NCI-H1092 treated with DMSO at 0.1 percent for 48 hours (cell line): ENCODE measurements around the gene QSOX2.

ENCODE experiments used
- DNase-seq: peaks from one replicate; lab custom pipeline; 2025; lab: John Stamatoyannopoulos, UW

The QSOX2 gene

DNA sequence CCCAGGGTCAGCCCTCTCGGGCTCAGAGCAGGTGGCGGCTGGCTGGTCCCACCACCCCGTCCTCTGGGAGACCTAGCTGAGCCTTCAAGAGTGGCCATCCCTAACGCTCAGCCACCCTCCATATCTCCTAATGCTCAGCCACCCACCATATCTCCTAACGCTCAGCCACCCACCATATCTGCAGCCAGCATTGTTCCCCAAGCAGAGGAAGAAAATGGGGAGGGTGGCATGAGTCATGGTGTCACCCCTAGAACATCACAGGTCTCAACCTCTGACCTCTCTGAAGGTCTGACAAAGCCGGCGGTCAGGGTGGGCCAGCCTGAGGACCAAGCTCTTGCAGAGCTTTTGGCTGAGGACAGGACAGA is 55.4 kb downstream of the QSOX2 start:
- no peak for DNase-seq

DNA sequence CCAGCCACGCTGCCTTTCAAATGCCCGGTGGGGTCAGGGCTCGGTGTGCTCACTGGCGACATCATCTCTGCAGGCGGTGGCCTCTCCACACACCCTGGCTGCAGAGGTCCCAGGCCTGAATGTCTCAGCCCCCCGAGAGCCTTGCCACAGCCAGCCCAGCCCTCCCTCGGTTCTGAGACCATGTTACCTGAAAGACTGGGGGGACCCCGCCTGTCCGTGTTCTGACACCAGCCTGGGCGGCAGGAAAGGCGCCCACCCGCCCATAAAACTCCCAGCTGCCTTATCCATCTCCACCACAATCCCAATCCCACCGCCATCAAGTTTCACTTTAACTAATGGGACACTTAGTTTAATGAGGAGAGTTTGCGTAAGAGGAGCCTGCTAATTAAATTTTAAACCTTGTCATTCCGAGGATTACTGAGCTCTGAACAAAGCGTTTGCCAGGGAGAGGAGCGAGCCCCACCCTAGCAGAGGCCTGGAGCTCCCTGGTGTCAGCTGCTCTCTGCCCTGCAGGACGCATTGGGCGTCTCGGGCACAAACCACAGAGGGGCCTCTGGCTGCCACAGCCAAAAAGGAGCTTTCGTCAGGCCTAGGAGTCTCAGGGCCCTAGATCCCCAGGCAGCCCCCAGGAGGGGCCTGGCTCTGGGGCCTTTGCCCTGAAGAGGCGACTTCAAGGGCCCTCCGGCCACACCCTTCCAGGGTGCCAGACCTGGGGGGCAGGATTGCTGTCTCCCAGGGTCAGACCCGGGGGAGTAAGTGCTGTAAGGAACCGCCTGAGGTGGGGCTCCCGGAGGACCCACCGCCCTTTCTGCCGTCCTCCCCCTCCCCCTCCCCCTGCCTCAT is 56.0 kb downstream of the QSOX2 start:
- DNase-seq: no peak

DNA sequence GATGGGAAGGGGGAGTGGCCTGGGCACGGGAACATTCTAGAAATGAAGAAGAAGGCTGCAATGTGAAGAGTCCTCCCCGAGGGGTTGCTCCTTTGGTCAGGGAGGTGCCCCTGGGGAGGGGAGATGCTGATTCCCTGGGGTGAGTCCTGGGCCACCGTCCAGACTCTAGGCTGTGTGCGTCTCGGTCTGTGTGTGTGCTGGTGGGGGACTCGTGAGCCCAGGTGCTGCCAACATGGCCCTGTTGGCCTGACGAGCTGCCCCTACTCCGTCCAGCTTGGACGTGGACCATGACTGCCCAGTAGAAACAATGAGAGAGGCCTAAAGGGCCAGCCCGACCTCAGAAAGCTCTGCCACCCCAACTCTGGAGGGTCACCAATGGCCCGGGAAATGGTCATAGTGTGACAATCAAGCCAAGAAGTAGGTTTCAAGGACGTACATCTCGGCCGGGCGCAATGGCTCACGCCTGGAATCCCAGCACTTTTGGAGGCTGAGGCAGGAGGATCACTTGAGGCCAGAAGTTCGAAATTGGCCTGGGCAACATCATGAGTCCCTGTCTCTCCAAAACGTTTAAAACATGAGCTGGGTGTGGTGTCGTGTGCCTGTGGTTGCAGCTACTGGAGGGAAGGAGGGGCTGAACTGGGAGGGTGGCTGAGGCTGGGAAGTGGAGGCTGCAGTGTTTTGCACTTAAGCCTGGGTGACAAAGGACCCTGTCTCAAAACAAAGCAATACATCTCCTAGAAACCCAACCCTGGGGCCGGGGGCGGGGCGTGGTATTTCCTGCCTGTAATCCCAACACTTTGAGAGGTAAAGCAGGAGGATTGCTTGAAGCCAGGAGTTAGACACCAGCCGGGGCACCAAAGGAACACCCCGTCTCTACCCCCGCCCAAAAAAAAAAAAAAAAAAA is 57.7 kb downstream of the QSOX2 start:
- no peak for DNase-seq

DNA sequence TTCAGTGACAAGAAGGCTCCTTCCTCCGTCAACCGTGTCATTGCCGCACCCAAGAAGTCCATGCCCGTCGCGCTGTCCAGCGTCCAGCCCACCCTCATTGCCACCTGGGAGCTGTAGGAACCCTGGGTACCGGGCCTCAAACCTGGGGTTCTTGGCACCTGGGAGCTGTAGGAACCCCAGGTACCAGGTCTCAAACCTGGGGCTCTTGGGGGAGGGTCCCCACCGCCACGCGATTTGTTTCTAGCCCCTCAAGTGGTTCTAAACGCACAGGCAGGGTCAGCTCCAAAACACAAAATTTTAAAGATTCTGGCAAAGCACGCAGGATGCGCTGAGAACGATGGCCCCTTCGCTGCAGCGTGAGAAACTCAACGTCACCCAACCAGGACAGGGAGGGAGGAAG is 58.4 kb downstream of the QSOX2 start:
- DNase-seq: no peak

GRCh38 chr9:136186386-136186785 is 59.2 kb downstream of the QSOX2 start:
- no peak for DNase-seq

DNA sequence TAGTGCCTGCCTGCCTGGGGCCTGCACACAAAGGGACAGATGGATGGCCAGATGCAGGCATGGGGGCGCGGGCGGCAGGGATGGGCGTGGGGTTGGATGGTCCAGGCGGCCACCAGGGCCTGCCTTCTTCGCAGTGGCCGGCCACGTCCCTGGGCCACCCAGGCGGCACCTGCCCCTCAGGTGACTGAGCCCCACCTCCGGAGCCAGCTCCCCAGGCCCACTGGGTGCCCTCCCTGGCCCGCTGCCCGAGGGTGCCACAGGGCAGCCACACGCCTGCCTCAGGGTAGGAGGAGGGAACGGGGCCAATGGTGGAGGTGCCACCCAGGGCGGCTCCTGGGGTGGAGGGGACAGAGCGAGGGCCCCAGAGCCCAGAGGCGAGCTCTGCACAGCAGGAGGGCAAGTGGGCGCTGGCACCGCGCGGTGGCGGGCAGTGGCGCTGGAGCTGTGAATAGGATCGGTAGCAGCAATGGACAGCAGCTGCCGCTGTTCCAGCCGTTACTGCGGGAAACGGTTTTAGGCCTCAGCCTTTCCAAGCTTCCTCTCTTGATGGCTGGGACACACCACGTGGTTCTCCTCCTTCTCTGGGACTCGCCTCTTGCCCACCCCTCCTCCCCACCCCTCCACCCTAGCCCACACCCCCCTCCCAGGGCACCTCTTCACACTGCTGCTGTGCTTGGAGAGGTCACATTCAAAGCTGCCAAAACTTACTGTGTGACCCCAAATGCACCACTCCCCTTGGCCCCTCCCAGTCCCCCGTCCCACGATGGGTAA is 59.8 kb downstream of the QSOX2 start:
- peak; percentile 26 for DNase-seq

- no peak for DNase-seq
Measured at GRCh38 chr9:136185066-136185465, 60.5 kb downstream of the QSOX2 start.

GRCh38 chr9:136182850-136183422 is 62.7 kb downstream of the QSOX2 start:
- DNase-seq: no peak

DNA sequence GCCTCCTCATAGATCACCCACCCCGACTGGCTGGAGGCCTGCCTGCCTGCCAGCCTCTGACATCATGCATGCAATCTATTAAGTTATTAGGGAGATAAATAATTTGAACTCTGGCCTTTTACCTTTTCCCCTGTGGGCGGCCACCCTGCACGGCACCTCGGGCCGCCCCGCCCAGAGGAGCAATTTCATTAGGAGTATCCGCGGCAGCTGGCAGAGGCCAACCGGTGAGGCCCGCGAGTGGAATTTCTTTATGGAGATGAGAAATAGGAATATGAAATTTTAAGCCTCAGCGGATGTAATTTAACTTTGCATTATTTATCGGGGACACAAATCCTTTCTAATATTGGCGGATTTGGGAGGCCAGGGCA is 63.2 kb downstream of the QSOX2 start:
- DNase-seq: no peak

- no peak for DNase-seq
Measured at GRCh38 chr9:136181784-136182419, 63.7 kb downstream of the QSOX2 start.

DNA sequence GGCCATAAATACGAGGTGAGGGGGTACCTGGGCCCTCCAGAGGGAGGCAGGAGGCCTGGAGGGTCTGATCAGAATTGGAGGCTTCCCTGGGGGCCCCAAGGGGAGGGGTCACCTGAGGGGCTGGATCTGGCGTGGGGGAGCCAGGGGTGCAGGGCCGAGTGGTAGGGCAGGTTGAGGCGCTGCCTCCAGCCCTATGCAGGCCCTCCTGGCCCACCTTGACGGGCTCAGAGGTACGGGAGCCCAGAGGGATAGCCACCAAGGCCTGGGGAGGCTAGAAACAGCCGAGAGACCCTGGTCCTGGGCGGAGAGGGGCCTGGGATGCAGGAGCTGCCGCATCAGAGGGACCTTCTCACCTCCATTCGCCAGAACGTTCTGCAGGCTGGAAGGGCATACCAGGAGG is 65.0 kb downstream of the QSOX2 start:
- no peak for DNase-seq

DNA sequence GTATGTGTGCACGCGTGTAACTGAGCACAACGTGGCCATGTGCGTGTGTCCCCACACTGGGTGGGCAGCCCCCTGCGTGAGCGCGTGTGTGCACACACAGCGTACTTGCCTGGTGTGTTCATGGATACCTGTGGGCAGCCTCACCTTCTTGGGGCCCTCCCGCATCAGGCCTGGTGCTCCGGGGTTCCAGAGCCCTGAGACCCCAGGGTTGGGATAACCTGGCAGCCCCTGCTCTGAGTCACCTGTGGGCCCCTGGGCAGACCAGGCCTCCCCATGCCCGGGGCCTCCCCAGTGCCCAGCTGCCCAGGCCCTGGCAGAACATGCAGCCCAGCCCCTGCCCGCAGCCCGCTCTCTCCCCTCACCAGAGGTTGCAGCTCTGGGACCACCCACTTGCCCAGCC is 65.9 kb downstream of the QSOX2 start:
- no peak for DNase-seq

DNA sequence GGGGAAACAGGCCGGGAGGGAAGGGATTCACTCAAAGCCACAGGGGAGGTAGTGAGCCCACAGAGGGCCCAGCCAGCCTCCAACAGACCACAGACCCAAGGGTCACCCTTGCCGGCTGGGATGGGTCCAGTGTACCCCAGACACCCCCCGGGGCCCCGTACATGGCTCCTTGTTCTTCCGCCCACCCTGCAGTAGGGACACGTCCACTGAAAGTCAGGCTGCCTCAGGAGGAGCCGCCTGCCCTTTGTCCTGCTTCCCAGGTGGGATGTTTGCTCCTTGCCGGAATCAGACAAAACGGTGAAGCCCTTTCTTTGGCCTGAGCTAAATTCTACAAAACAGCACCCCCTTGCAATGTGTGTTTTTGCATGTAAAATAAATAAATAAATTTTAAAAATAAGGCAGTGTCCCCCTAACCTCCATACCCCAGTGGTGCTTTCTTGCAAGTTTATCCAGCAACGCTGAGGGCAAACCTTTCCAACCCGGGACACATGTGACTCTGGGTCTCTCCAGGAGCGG is 66.5 kb downstream of the QSOX2 start:
- DNase-seq: no peak

DNA sequence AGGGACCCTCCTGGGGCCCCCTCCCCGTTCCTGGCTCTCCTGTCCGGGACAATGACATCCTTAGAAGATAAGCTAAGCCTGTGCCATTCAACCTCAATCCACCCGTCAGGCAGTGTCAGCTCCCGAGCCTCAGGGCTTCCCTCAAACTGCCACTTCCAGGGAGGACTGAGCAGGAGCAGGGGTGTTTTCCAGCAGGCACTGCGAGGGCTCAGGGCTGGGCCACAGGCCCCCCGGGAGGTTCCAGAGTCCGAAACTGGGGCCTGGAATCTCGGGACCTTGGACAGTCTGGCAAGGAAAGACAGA is 66.9 kb downstream of the QSOX2 start:
- DNase-seq: no peak

DNA sequence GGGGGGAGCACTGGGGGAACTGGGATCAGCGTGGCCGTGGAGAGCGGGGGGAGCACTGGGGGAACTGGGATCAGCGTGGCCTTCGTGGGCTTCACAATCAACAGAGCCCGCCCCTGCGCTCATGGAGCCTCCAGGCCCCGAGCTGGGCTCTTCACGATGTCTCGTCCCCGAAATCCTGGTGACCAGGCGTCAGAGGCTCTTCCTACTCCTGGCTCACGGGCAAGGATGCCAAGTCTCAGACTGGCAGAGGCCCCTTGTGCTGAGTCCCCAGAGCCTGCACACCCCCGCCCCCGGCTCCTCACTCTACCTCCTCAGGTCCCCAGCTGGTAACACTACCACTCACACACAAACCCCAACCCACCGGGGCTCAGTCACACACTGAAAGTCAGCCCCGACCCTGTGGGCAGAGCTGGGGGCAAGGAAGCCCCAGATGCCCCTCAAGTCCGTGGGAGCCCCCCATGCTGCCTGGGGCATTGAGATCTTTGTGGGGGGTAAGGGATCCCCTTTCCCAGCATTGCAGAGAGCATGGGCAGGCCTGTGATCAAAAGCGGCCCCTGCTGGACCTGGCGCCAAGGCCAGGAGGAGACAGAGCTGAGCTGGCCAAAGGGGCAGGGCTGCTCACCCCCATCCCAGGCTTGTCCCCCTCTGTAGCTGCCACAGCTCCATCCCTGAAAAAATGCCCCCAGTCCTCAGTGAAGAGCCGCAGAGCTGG is 67.4 kb downstream of the QSOX2 start:
- DNase-seq: no peak

DNA sequence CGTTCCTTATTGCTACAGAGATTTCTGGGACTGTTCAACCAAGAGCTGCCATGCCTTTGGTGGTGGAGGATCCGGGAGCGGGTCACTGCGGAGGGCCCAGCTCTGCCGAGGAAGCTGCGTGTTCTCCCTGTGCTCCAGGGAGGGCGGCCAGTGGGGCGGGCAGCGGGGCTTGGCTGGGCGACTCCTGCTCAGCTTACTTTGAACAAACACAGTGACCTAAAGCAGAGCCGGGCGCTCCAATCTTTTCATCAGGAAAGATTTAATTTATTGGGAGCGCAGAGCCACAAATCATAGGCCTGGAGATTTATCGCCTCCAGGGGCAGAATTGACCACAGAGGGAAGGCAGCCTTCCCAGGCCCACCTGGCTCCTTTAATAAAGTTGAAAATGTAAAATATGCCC is 68.4 kb downstream of the QSOX2 start:
- DNase-seq: no peak

- no peak for DNase-seq
Measured at GRCh38 chr9:136175616-136176197, 69.9 kb downstream of the QSOX2 start.

- DNase-seq: no peak
Measured at GRCh38 chr9:136174779-136175615, 70.6 kb downstream of the QSOX2 start.

DNA sequence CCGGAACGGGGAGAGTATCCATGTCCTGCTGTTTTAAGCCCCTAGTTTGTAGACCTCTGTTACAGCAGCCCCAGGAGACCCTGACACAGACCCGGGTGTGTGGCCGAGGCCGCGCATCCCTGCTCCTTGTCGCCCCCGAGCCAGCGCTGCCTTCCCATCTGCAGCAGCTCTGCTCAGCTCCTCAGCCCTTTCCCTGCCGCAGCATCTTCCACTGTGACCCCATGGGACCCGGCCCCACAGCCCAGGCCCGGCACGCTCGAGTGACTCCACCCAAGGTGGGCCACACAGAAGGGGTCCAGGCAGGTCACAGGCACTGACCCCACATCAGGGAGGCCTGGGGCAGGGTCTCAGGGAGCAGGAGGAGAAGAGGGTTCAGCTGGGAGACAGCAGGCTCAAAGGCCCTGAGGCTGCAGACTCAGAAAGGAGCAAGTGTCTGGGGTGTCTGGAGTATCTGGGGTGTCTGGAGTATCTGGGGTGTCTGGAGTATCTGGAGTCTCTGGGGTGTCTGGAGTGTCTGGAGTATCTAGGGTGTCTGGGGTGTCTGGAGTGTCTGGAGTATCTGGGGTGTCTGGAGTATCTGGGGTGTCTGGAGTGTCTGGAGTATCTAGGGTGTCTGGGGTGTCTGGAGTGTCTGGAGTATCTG is 71.8 kb downstream of the QSOX2 start:
- no peak for DNase-seq
